Measurements from ENCODE around the gene LARGE1.
"Not testable (repeated sequence)": the region's sequence is repeated elsewhere in the genome, so short reads cannot be mapped to it uniquely, and the experiment has no call there.

The LARGE1 gene

DNA sequence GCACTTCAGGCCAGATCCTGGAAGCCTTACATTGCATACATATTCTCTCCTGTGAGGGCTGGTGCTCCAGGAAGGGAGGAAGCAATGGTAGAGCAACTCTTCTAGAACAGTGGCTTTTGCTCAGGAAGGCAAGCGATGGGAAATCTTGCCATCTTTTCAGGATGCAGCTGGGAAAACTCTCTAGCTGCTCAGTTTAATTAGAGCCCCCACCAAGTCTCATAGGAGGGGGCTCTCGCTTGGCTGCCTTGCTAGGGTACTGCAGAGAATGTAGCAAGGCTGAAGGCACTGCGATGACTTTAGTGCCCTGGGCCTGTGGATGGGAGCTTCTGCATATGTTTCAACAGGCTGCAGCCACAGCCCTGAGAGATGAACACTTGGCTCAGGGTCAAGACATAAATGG lies 504.9 kb downstream of the LARGE1 start:
- no peak for DNase-seq (ENCODE audit: low read depth)

DNA sequence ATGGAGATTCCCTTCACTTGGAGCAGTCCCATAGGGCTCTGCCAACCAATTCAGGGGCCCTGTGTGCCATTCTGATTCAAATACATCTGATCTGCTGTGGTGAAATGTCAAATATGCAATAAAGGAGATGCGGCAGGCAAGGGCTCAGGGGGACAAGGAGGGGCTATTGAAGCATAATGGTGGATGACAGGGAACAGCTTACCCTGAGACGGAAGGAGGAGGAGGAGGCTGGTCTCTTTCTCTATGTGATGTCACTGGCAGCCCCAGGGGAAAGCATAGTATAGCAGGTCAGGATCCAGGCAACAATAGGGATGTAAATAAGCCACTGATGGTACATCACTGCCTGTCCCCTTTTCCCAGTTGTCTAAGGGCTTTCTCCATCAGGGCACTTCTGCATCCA lies 511.2 kb downstream of the LARGE1 start:
- DNase-seq (ENCODE audit: low read depth), result no peak

DNA sequence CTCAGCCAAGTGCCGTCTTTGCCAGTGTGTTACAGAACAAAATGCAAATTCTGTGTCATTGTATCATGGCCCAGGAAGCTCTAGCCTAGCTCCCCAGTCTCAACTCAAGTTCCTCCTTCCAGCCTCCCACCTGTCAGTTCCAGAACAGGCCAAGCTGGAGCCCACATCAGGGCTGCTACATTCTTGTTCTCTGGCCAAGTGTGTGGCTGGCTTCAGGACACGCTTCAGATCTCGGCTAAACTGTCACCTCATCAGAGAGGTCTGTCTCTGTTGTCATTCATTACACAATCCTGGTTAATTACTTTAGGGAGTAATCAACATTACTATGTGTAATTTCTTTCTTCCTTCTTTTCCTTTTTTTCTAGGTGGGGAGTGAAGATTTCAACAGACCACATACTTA lies 515.1 kb downstream of the LARGE1 start:
- DNase-seq (ENCODE audit: low read depth), result no peak

DNA sequence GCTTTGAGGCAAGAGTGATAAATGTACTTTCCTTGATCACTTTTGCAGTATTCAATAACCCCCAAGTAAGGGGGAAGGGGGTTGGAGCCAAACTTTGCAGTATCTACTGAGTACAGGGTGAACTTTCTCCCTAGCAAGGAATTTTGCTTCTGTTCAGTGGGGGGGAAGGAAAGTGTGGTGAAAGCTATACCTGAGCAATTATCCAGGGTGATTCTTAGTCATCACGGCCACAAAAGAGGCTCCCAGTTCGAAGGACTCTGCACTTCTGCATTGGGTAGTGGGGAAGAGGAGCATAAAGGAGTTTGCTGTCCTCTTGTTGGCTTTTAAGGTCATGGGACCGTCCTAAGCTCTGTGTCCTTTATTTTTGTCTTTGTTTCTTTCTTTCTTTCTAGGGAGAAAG lies 515.6 kb downstream of the LARGE1 start:
- no peak for DNase-seq (ENCODE audit: low read depth)

DNA sequence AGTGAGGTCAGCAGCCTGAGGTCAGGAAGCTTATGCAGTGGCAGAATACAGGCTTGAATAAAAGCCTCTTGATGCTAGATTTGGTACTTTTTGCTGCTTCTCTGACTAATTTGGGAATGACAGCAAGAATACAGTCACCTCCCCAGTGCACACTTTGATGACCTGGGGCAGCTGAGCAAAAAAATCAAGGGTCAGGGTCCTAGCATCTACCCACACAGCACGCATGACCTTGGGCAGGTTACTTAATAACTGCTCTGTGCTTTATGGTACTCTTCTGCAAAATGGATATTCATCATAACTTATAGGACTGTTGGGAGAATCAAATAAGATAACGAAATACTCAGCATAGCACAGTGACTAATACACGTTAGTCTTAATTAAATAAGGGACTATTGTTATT lies 518.0 kb downstream of the LARGE1 start:
- DNase-seq (ENCODE audit: low read depth), result no peak

DNA sequence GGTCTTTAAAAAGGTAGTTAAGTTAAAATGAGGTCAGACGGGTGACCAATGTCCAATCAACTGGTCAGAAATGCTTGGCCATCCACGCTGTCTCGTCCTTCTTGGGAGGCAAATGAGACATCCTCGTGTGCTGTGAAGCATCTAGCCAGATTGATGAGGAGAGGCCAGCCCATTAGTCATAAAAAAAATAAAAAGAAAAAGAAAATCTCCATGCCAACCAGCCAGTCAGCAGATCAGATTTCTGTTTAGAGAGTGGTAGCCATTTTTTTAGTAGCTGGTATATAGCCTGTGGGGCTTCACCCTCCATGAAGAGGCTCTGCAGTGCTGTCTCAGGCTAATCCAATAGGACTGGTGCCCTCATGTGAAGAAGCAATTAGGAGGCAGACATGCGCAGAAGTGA lies 519.0 kb downstream of the LARGE1 start:
- no peak for DNase-seq (ENCODE audit: low read depth)

DNA sequence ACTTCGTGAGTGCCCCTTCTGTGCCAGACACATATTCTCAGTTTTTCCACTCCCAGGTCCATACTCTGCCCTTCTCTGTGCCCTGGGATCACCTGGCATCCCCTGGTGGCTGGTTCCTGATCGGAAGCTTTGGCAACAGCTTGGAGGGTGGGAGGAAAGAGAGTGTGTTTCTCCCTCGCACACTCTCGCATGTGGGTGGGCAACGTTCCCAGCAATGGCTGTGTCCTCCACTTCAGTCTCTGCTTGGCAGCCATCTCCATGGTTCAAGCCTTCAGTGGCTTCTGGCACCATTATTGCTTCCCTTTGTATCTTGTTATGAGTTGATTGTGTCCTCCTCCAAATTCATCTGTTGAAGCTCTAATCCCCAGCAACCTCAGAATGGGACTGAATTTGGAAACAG lies 519.4 kb downstream of the LARGE1 start:
- no peak for DNase-seq (ENCODE audit: low read depth)

DNA sequence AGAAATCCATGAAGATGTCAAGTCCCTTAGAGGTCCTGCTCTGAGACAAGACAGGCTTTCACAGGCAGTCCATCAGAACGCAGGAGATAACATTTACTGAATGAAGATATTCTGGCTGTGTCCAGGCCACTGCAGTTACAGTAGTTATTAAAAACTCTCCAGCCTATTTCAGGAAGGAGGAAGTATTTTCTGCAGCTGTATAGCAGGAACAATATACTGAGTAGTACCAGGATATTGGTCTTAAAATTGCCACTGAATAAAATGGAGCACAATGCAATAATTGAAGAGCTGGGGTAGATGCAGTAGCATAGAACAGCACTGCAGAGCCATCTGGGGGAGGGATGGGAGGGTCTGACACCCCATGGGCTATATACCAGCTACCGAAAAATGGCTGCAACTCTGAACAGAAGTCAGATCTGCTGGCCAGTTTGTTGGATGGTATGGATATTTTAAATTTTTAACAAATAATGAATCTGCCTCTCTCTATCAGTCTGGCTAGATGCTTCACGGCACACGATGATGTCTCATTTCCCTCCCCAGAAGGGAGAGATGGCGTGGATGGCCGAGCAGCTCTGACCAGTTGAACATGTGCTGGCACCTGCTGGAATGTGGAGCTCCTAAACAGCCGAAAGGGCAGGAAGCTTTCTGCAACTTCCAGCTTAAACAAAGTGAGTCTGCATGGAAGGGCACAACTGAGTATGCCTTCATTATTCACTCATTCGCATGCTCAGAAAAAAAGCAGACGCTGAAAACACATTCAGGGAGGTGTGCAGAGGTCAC lies 520.0 kb downstream of the LARGE1 start:
- no peak for DNase-seq (ENCODE audit: low read depth)

DNA sequence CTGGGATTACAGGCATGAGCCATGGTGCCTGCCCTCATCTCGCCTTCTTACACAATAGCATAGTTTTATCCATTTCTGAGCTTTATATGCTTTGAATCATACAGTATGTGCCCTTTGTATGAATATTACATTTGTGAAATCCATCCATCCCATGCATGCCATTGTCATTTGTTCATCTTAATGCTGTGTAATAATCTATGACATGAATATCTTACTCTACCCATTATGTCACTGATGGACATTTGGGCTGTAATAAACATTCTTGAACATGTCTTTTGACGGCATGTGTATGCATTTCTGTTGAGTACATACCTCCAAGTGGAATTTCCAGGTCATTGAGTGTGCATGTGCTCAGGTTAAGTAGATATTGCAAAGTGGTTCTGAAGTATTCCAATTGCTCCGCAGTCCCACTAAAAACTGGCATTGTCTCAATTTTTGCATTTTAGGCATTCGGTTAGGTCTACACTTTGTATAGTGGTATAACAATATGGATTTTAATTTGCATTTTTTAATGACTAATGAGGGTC lies 522.8 kb downstream of the LARGE1 start:
- DNase-seq (ENCODE audit: low read depth), result no peak

DNA sequence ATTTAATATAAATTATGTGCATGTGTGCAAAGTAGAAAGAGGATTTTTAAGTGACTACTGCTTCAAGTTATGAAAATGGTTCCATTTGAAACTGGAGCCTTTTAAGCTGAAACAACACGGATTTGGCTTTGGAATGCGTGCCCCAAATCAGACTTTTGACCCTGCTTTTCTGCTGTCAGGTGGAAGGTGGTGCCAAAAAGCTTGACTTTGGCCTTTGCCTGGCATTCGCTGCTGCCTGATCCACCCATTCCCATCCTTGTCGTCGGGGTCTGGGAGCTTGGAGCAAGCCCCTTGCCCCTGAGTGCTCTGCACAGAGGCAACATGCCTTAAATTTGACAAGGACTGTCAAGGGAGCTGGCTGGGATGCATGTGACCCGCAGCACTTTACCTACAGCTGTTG lies 526.8 kb downstream of the LARGE1 start:
- DNase-seq (ENCODE audit: low read depth), result no peak

DNA sequence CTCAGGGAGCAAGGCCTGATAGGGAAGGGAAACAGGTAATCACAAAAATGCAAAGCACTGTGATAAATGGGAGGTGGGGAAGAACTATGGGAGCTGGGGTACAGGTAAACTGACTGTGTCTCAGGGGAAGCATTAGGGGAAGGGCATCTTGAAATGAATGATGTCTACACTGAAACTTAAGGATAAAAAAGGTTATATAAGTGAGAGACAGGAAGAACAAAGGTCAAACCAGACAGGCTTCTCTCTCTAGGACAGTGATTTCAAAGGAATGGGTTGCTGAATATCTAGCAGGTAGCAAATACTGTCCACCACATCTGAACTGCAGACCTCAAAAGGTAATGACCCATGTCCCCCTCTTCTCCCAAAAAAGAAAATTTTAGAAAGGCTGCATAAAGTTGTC lies 529.0 kb downstream of the LARGE1 start:
- DNase-seq (ENCODE audit: low read depth), result no peak

DNA sequence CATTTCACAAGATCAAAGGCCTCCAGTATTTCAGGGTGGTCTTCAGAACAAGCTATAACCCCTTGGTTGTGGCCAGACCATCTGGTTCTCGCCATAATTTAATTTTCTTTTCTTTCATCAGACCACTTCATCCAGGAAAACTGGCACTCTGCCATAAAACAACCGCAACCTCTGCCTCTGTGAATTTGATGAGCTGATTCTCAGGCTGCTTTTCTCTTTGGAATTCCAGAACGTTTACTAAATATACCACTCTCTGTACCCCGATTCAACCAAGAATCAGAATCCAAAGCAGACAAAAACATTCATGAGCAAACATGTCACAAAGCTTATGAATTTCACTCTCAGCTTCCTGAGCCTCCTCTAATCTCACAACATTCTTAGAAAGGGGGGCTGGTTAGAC lies 530.3 kb downstream of the LARGE1 start:
- no peak for DNase-seq (ENCODE audit: low read depth)

DNA sequence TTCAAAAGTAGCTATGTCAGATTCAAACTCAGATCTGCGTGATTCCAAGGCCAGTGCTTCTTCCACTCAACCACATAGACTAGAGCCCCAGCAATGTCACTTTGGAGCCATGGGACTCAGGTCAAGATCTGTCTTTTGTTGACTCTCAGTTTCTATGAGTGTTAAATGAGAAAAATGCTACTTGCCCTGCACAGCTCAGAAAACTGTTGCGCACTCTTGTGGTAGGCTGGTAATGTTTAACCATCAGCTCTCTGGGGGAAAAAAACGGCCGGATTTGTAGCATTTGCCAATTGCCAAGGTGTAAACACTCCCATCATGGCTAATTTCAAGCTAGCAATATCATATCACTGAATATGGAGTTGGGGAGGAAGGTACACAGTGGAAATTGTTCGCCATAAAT lies 534.0 kb downstream of the LARGE1 start:
- no peak for DNase-seq (ENCODE audit: low read depth)

DNA sequence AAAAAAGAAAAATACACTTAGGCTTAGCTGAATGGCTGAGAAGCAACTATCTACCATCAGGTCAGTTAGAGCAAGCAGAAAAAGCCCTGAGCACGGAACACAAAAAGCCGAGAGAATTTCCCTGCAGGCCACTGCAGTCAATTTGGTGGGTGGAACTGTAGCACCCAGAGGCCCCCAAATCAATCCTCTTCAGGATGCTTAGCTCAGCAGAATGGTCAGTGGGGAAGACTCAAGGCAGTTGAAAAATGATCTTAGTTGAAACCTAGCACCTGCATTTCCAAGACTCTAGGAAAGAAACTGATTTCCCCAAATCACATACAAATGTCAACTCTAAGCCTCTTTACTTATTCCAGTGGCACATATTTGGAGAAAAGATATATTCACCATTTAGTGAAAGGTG lies 534.7 kb downstream of the LARGE1 start:
- no peak for DNase-seq (ENCODE audit: low read depth)

DNA sequence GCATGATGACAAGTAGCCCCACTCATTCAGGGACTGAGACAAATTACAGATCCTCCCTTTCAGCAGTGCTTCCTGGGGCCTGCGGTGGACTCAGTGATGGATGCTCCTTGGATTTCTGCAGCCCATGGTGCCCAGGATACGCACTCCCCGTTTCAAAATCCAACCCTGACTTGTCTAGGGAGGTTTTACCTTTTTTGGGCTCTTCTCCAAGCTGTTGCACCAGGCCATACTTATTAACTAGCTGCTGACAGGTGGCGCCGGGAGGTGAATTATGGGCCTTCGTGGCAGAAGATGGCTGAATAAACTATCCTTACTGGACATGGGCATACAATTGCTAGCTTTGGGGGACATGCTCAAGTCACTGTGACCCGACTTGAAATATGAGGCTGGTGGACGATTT lies 537.8 kb downstream of the LARGE1 start:
- no peak for DNase-seq (ENCODE audit: low read depth)

DNA sequence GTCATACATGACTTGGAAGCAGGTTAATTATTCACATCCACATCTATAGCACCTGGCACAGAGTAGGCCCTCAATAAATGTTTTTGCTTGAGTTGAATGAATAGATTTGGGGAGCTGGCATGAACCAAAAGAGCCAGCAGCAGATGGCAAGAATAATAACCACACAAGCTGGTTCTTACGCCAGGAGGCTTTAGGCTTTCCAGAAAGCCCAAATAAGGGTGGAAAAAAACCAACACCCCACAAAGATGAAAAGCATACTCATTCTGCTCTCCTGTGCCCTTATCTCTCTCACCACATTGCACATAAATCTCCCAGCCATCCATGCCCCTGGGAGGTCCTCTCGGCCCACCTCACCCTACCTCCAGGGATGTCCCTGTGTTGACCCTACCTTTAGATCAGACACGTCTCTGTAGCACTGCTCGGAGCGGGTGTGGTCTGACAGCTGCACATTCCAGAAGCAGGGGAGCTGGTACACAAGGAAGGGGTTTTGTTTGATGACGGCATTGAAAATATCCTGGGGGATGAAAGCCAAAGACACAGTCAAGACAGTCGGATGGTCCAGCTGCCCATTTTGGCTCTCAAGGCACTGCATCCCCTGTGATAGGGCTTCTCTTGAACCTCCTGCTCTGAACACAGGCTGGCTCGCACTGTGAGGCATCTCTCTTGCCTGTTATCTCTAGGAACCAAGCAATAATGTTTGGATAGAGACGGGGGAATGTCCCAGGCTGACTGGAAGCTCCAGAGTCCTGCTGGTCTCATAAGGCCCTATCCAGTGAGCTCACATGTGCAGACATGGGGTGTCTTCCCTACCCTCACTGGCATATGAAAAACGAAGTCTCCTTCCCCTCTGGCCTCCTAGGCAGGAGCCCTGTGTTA lies 538.5 kb downstream of the LARGE1 start:
- DNase-seq (ENCODE audit: low read depth), result no peak

DNA sequence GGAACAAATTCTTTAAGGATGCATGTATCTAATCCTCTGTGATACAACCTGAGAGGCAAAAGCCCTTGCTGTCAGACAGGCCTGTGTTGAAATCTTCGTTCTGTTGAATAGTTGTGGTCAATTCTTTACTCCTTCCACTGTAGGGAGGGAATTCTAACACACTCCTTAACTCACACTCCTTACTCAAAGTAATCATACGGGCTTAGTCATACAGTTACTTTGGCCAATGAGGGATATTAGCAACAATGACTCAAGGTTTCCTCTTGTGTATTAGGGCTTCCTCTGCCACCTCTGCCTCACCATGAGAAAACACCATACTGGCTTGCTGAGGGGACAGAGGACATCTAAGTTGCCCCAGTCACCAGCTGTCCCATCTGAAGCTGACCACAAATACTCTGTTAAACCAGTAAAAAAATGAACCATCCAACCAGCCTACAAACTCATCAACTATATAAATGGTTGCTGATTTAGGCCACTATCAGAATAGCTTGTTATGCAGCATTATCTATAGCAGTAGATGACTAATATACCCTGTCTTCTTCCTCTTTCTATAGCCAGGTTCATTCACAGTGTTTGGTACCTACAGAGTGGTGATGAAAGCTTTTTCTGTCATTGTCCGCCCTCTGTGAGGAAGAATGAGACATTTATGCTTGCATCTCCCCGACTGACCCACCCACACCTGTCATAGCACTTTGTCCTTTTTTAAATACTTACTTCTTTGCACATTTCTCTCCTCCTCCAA lies 539.3 kb downstream of the LARGE1 start:
- DNase-seq (ENCODE audit: low read depth), result no peak

DNA sequence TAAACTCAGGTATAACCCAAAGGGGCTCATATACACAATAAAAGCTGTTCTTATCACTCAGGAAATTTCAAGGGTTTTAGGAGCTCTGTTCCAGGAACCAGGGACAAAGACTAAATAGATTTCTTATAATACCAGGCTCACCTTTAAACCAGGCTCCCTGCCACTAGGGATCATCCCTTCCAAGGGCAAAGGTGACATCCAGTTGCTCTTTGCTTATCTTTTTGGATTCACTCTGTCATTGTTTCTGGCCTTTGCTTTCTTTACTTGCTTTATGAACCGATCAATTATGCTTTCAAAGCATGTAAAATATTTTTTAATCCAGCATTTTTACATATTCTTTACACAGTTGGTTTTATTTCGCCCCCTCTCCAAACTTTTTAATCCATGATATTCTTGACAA lies 540.4 kb downstream of the LARGE1 start:
- DNase-seq (ENCODE audit: low read depth), result no peak

DNA sequence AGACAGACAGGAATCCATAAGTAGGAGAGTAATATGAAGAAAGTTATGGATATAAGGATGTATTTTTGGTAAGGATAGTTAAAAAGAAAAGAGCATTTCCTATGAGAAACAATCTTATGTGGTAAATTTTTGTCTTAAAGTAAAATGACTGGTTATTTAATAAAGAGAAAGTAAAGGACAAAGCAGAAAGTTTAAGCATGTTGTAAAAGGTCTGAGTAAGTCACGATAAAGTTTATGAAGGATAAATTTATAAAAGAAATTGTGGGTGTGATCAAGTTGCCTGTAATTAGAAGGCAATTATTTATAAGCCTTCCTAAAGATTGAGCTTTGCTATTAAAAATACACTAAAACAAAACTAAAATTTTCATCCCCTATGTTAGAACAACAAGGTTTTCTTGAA lies 547.4 kb downstream of the LARGE1 start:
- DNase-seq (ENCODE audit: low read depth), result no peak

DNA sequence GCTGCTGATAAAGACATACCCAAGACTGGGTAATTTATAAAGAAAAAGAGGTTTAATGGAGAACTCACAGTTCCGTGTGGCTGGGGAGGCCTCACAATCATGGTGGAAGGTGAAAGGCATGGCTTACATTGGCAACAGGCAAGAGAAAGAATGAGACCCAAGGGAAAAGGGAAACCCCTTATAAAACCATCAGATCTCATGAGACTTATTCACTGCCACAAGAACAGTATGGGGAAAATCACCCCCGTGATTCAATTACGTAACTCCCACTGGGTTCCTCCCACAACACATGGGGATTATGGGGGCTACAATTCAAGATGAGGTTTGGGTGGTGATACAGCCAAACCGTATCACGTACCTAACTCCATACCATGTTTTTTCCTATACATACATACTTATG lies 557.0 kb downstream of the LARGE1 start:
- not testable (repeated sequence) for DNase-seq (ENCODE audit: low read depth)

DNA sequence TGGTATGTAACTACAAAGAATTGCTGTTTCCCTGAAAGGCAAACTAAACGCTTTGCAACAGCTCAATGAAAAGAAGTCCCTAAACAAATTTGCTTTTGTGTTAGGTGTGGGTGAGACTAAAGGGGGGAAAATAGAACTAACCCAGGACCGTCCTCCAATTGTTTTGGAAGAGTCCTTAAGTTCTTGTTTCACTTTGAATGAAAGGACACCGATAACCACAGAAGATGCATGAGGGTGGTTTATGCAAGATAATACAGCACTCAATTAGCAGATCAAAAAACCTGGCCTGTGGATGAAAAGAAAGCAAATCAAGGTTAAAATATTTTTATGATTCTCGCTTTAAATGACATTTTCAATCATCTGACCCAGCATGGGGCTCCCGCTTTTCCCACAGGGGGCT lies 557.6 kb downstream of the LARGE1 start:
- DNase-seq (ENCODE audit: low read depth), result no peak

DNA sequence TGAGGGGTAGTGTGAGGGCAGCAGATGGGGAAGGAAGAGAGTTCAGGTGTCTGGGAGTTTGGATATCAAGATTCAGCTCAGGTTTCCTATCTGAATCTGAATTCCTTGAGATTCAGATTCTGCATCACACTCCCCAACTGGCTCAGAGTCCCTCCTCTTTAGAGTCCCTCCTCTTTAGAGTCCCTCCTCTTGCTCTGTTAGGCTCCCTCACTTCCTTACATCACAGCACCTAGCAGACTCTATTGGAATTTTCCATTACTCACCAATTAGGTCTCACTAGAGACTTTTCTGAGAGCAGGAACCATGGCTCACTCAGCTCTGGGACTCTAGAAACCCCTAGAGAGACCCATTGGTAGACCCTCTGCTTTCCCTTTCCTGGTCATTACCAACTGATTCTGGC lies 558.7 kb downstream of the LARGE1 start:
- DNase-seq (ENCODE audit: low read depth), result no peak

DNA sequence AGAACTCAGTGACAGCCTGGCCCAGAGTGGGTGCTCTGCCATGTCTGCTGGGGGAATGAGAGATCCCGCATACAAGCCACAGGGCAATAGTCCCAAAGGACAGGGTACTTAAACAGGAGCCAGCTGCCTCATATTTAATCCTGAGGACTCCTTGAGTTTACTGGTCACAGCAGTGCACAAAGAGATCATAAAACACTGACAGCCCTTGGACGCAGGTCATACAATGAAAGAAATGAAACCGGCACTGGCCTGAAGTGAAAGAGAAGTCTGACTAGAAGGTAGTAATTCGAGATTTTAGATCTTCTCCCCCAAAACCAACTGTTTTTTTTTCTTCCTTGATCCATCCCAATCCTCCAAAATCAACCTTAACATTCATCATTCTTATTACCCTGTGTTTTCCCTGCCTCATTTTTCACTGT lies 562.3 kb downstream of the LARGE1 start:
- DNase-seq (ENCODE audit: low read depth), result no peak

Data from stimulated activated CD8-positive, alpha-beta memory T cell treated with anti-CD3 and anti-CD28 coated beads, Interleukin-15, amount 100 ng/mL, for 24 hours (primary cell).